H9 (cell line): ENCODE data around the gene SMIM20. TPM values are rescaled to one million over a fixed set of nuclear protein-coding genes. Genes with fewer than 3 reads are reported as not detected.

Source experiments
- DNase-seq: peaks from one replicate; pipeline ENCODE4 v3.0.0-alpha.2; 2017
- H2AFZ ChIP-seq: one replicate; pipeline ENCODE4 v1.6.1; 2013; ENCODE audit warnings: mild to moderate bottlenecking, low read length, control low read depth, moderate library complexity
- H2AK5ac ChIP-seq: 2 replicates; pipeline ENCODE4 v1.6.1; 2013; ENCODE audit warnings: low read length, control low read depth, mixed read lengths; ENCODE audit not compliant: insufficient read length
- H2BK120ac ChIP-seq: one replicate; pipeline ENCODE4 v1.6.1; 2013; ENCODE audit warnings: low read depth, mild to moderate bottlenecking, low read length, control low read depth, inconsistent platforms; ENCODE audit not compliant: poor library complexity, severe bottlenecking
- H2BK12ac ChIP-seq: 2 replicates; pipeline ENCODE4 v1.6.1; 2013; ENCODE audit warnings: low read length, control low read depth, mixed read lengths, low read depth; ENCODE audit not compliant: insufficient read length
- H2BK15ac ChIP-seq: 2 replicates; pipeline ENCODE4 v1.6.1; 2013; ENCODE audit warnings: low read depth, low read length, control low read depth
- H2BK20ac ChIP-seq: one replicate; pipeline ENCODE4 v1.6.1; 2013; ENCODE audit warnings: low read depth, mild to moderate bottlenecking, low read length, control low read depth, inconsistent platforms; ENCODE audit not compliant: poor library complexity, severe bottlenecking
- H2BK5ac ChIP-seq: 2 replicates; pipeline ENCODE4 v1.6.1; 2013; ENCODE audit warnings: low read length, control low read depth, mixed read lengths; ENCODE audit not compliant: insufficient read length
- H3K14ac ChIP-seq: 2 replicates; pipeline ENCODE4 v1.6.1; 2013; ENCODE audit warnings: low read length, control low read depth; ENCODE audit not compliant: insufficient read depth
- H3K18ac ChIP-seq: 2 replicates; pipeline ENCODE4 v1.6.1; 2013; ENCODE audit warnings: low read depth, mild to moderate bottlenecking, mixed read lengths, low read length, control low read depth; ENCODE audit not compliant: insufficient read length
- H3K23ac ChIP-seq: 2 replicates; pipeline ENCODE4 v1.6.1; 2013; ENCODE audit warnings: low read length, control low read depth, mixed read lengths, low read depth; ENCODE audit not compliant: insufficient read length
- H3K23me2 ChIP-seq: 2 replicates; pipeline ENCODE4 v1.6.1; 2013; ENCODE audit warnings: low read depth, mild to moderate bottlenecking, mixed read lengths, low read length, control low read depth; ENCODE audit not compliant: insufficient read length, poor library complexity, severe bottlenecking
- H3K27ac ChIP-seq: 2 replicates; pipeline ENCODE4 v1.5.1; 2013; ENCODE audit warnings: low read length, control low read depth, mixed read lengths, low read depth; ENCODE audit not compliant: insufficient read length
- H3K27me3 ChIP-seq: 2 replicates; pipeline ENCODE4 v1.6.1; 2013; ENCODE audit warnings: low read length, control low read depth, inconsistent platforms; ENCODE audit not compliant: insufficient read depth
- H3K4ac ChIP-seq: 2 replicates; pipeline ENCODE4 v1.6.1; 2013; ENCODE audit warnings: low read depth, mild to moderate bottlenecking, control low read depth, inconsistent platforms, low read length, moderate library complexity
- H3K4me1 ChIP-seq: 2 replicates; pipeline ENCODE4 v1.6.1; 2013; ENCODE audit warnings: low read length, control low read depth, inconsistent platforms; ENCODE audit not compliant: insufficient read depth
- H3K4me2 ChIP-seq: 2 replicates; pipeline ENCODE4 v1.6.1; 2013; ENCODE audit warnings: low read length, control low read depth, mixed read lengths; ENCODE audit not compliant: insufficient read length, insufficient read depth
- H3K56ac ChIP-seq: 2 replicates; pipeline ENCODE4 v1.6.1; 2013; ENCODE audit warnings: low read depth, mild to moderate bottlenecking, mixed read lengths, low read length, control low read depth; ENCODE audit not compliant: insufficient read length
- H3K79me1 ChIP-seq: 2 replicates; pipeline ENCODE4 v1.6.1; 2013; ENCODE audit warnings: low read depth, mild to moderate bottlenecking, moderate library complexity, low read length, control low read depth, inconsistent platforms; ENCODE audit not compliant: insufficient read depth, poor library complexity, severe bottlenecking
- H3K79me2 ChIP-seq: 2 replicates; pipeline ENCODE4 v1.6.1; 2013; ENCODE audit warnings: low read length, control low read depth, inconsistent platforms; ENCODE audit not compliant: insufficient read depth
- H3K9ac ChIP-seq: 2 replicates; pipeline ENCODE4 v1.6.1; 2013; ENCODE audit warnings: low read length, control low read depth, mixed read lengths; ENCODE audit not compliant: insufficient read length; ENCODE audit errors: extremely low read depth
- H3K9me3 ChIP-seq: one replicate; pipeline ENCODE4 v1.6.1; 2013; ENCODE audit warnings: low read depth, low read length, inconsistent platforms; ENCODE audit not compliant: control insufficient read depth
- H3T11ph ChIP-seq: one replicate; pipeline ENCODE4 v1.6.1; 2013; ENCODE audit warnings: mild to moderate bottlenecking, low read length, control low read depth, inconsistent platforms
- H4K20me1 ChIP-seq: one replicate; pipeline ENCODE4 v1.6.1; 2013; ENCODE audit not compliant: control insufficient read depth, insufficient read length, insufficient read depth
- H4K5ac ChIP-seq: 2 replicates; pipeline ENCODE4 v1.6.1; 2013; ENCODE audit warnings: low read depth, mild to moderate bottlenecking, mixed read lengths, low read length, control low read depth; ENCODE audit not compliant: insufficient read length
- H4K8ac ChIP-seq: replicated peaks from 2 replicates; pipeline ENCODE4 v1.6.1; 2013; ENCODE audit warnings: low read length, control low read depth, mixed read lengths, low read depth; ENCODE audit not compliant: insufficient read length
- H4K91ac ChIP-seq: 2 replicates; pipeline ENCODE4 v1.6.1; 2013; ENCODE audit warnings: low read depth, mild to moderate bottlenecking, moderate library complexity, mixed read lengths, low read length, control low read depth; ENCODE audit not compliant: insufficient read length
- H3K27ac Mint-ChIP-seq, 3 experiments: 2 replicates in 2 of 3; 3 replicates in 1 of 3; pipeline ENCODE4 v1.8.0; 2020 to 2021; ENCODE audit warnings: mixed read lengths in 3 of 3, mild to moderate bottlenecking in 1 of 3, moderate library complexity in 1 of 3
- H3K27me3 Mint-ChIP-seq: 2 replicates; pipeline ENCODE4 v1.8.0; 2021; ENCODE audit warnings: low read depth, mild to moderate bottlenecking, moderate library complexity, mixed read lengths
- H3K36me3 Mint-ChIP-seq, 3 experiments: 2 replicates in 2 of 3; 3 replicates in 1 of 3; pipeline ENCODE4 v1.8.0; 2020 to 2021; ENCODE audit warnings: low read depth in 3 of 3, mixed read lengths in 3 of 3; ENCODE audit not compliant: insufficient read depth in 1 of 3
- H3K4me1 Mint-ChIP-seq, 2 experiments: 2 replicates each; pipeline ENCODE4 v1.8.0; 2020; ENCODE audit warnings: mixed read lengths in 2 of 2
- H3K4me3 Mint-ChIP-seq, 2 experiments: 2 replicates in 1 of 2; 3 replicates in 1 of 2; pipeline ENCODE4 v1.8.0; 2020 to 2021; ENCODE audit warnings: mild to moderate bottlenecking in 2 of 2, mixed read lengths in 2 of 2, moderate library complexity in 1 of 2
- H3K9me3 Mint-ChIP-seq, 2 experiments: 2 replicates in 1 of 2; 3 replicates in 1 of 2; pipeline ENCODE4 v1.8.0; 2020; ENCODE audit warnings: mild to moderate bottlenecking in 2 of 2, mixed read lengths in 2 of 2, moderate library complexity in 1 of 2
- WGBS: extraction: QIAGEN DNeasy Blood & Tissue Kit; methylation state at CpG from one replicate; pipeline ENCODE4 v1.1.7; 2013; ENCODE audit warnings: missing lambda C conversion rate, low lambda C conversion rate, mixed read lengths; ENCODE audit not compliant: insufficient read length; ENCODE audit errors: extremely low coverage; 5-methylcytosine and 5-hydroxymethylcytosine counted together
- total RNA-seq: library from RNA; stranded (reverse); gene quantifications from 2 replicates; pipeline ENCODE4 v1.2.1, GENCODE V29; 2021
- TF ChIP-seq, protein P1 (sequence below): fragments of 200-600 bp; sonication (generic); conservative IDR thresholded peaks from 3 replicates; pipeline ENCODE4 v1.8.0; 2021; ENCODE audit warnings: antibody characterized with exemption, mild to moderate bottlenecking

Gene SMIM20
- total RNA-seq, 1 experiment from 2014 or later = 40.2 TPM

- Histone ChIP-seq H3K79me1 (no peaks in the 10 kb centered on the region), H3K79me2 (no peaks in the 10 kb centered on the region), H3K18ac (no peak overlapping the region), H2BK15ac (no peak overlapping the region), H3K27me3 (no peaks in the 10 kb centered on the region), H2AK5ac (no peak overlapping the region), H3K23ac (no peak overlapping the region), H2BK120ac (no peak overlapping the region), H4K5ac (no peak overlapping the region), H2AFZ (no peak overlapping the region), H3K9ac (no peak overlapping the region), H4K8ac (no peak overlapping the region), H3K27ac (no peak overlapping the region), H2BK12ac (no peak overlapping the region), H2BK5ac (no peak overlapping the region), H3K14ac (no peak overlapping the region), H3K4ac (no peak overlapping the region), H3T11ph (no peak overlapping the region), H3K4me1 (no peaks in the 10 kb centered on the region), H3K4me2 (no peak overlapping the region), H3K9me3 (no peaks in the 10 kb centered on the region), H2BK20ac (no peak overlapping the region), H4K20me1 (no peaks in the 10 kb centered on the region), H4K91ac (no peak overlapping the region), H3K23me2 (no peaks in the 10 kb centered on the region), H3K56ac (no peak overlapping the region)
- H3K9me3 Mint-ChIP-seq = no peaks in the 10 kb centered on the region; a peak in 1 of 5 replicates
- no peak overlapping the region for H3K4me3 Mint-ChIP-seq
- TF ChIP-seq, protein P1, sequence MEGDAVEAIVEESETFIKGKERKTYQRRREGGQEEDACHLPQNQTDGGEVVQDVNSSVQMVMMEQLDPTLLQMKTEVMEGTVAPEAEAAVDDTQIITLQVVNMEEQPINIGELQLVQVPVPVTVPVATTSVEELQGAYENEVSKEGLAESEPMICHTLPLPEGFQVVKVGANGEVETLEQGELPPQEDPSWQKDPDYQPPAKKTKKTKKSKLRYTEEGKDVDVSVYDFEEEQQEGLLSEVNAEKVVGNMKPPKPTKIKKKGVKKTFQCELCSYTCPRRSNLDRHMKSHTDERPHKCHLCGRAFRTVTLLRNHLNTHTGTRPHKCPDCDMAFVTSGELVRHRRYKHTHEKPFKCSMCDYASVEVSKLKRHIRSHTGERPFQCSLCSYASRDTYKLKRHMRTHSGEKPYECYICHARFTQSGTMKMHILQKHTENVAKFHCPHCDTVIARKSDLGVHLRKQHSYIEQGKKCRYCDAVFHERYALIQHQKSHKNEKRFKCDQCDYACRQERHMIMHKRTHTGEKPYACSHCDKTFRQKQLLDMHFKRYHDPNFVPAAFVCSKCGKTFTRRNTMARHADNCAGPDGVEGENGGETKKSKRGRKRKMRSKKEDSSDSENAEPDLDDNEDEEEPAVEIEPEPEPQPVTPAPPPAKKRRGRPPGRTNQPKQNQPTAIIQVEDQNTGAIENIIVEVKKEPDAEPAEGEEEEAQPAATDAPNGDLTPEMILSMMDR = no peak
- no peaks in the 10 kb centered on the region; the same call in 1 of the 2 replicates for H3K27me3 Mint-ChIP-seq
- no CpG with 5 or more reads among the region's 9 CpGs for WGBS
- H3K4me1 Mint-ChIP-seq = peaks cover 0 to 9% of the 10 kb centered on the region in 2 experiments; a peak in 3 of 4 replicates
- no peak for DNase-seq
- H3K27ac Mint-ChIP-seq = no peak overlapping the region
- no peaks in the 10 kb centered on the region for H3K36me3 Mint-ChIP-seq
Observed at GRCh38 chr4:25878676-25879075, 35.3 kb upstream of the SMIM20 start.
